Right lobe of liver (tissue), 6 donors: ENCODE measurements around the gene RAB12. TPM values are rescaled to one million over a fixed set of nuclear protein-coding genes. Genes with fewer than 3 reads are reported as not detected.

Source experiments
- ATAC-seq, 4 donors: fragments of 200-7000 bp; cut with Tn5 transposase; one replicate each; pipeline ENCODE4 v1.9.1; 2020; ENCODE audit warnings: mild to moderate bottlenecking in 4 of 4, moderate library complexity in 4 of 4
- DNase-seq, 3 donors: peaks; one replicate each; pipeline ENCODE4 v3.0.0-alpha.2; 2020
- H3K27ac ChIP-seq, 3 donors: fragments of 200-600 bp; one replicate each; pipeline ENCODE4 v1.8.0; 2022
- H3K27me3 ChIP-seq, 2 donors: fragments of 200-600 bp; one replicate each; pipeline ENCODE4 v1.8.0; 2022
- H3K36me3 ChIP-seq, 4 donors: fragments of 200-600 bp; sonication (generic) in 1 of 4; one replicate each; pipeline versions ENCODE4 v1.5.1 to v1.8.0; 2017 to 2022; ENCODE audit warnings: control low read depth in 1 of 4
- H3K4me1 ChIP-seq, 4 donors: fragments of 200-600 bp; sonication (generic) in 1 of 4; one replicate each; pipeline versions ENCODE4 v1.5.1 to v1.8.0; 2017 to 2022; ENCODE audit warnings: control low read depth in 1 of 4
- H3K4me3 ChIP-seq, 3 donors: fragments of 200-600 bp; one replicate each; pipeline ENCODE4 v1.8.0; 2022
- H3K9me3 ChIP-seq, 4 donors: fragments of 200-600 bp; sonication (generic) in 1 of 4; one replicate each; pipeline versions ENCODE4 v1.5.1 to v1.8.0; 2017 to 2022; ENCODE audit warnings: control low read depth in 1 of 4
- POLR2A ChIP-seq: fragments of 450-650 bp; IDR thresholded peaks from one replicate; pipeline ENCODE4 v1.6.1; 2017; ENCODE audit warnings: antibody characterized with exemption, mild to moderate bottlenecking
- WGBS: methylation state at CpG from one replicate; pipeline ENCODE4 v1.1.6; 2018; ENCODE audit warnings: low coverage, low lambda C conversion rate; ENCODE audit not compliant: insufficient coverage; ENCODE audit errors: missing lambda C conversion rate; 5-methylcytosine and 5-hydroxymethylcytosine counted together
- intact Hi-C, 2 donors: fragments of 100-400 bp; cut with DNase I; formaldehyde crosslinking; loops; one replicate each; pipeline versions ENCODE4 v1.11.2 to v1.14.1; 2022
- total RNA-seq, 6 experiments: library from RNA; depleted of rRNA in 2 of 6; stranded (reverse); fragments of >200 nt in 2 of 6; fragmentation: NEBNext Ultra II Directional in 3 of 6; extraction: Animal tissue kit (Norgen Biotek cat#: 25700) in 3 of 6; gene quantifications; one replicate each; pipeline versions ENCODE4 v1.1.0 to v1.2.4, GENCODE V29; 2016 to 2023
- TF ChIP-seq, protein P1 (sequence below), 4 donors: fragments of 200-600 bp in 3 of 4; fragments of 450-650 bp in 1 of 4; IDR thresholded peaks; one replicate each; pipeline versions ENCODE4 v1.5.1 to v1.8.0; 2016 to 2022; ENCODE audit warnings: antibody characterized with exemption in 4 of 4, mild to moderate bottlenecking in 2 of 4
- donor health status: DM: no; HTN: yes; CAD: no.
- donor health status: DM: no; HTN: no; CAD: no.
- donor health status: DM: no; HTN: no; CAD: no.
- donor health status: DM: no; HTN: yes; CAD: no.
- donor health status: DM: no; HTN: yes; CAD: no.

Gene RAB12
- total RNA-seq, 6 experiments from 2014 or later = 16.5 to 26.5 (median 22.6) TPM

GRCh38 chr18:8668381-8668780 is 59.1 kb downstream of the RAB12 start:
- Histone ChIP-seq H3K27ac (no peak overlapping the region), H3K36me3 (no peaks in the 10 kb centered on the region), H3K4me1 (no peaks in the 10 kb centered on the region), H3K27me3 (no peaks in the 10 kb centered on the region), H3K9me3 (no peaks in the 10 kb centered on the region), H3K4me3 (no peak overlapping the region)
- DNase-seq (no peak), ATAC-seq (no peak)
- TF ChIP-seq, protein P1, sequence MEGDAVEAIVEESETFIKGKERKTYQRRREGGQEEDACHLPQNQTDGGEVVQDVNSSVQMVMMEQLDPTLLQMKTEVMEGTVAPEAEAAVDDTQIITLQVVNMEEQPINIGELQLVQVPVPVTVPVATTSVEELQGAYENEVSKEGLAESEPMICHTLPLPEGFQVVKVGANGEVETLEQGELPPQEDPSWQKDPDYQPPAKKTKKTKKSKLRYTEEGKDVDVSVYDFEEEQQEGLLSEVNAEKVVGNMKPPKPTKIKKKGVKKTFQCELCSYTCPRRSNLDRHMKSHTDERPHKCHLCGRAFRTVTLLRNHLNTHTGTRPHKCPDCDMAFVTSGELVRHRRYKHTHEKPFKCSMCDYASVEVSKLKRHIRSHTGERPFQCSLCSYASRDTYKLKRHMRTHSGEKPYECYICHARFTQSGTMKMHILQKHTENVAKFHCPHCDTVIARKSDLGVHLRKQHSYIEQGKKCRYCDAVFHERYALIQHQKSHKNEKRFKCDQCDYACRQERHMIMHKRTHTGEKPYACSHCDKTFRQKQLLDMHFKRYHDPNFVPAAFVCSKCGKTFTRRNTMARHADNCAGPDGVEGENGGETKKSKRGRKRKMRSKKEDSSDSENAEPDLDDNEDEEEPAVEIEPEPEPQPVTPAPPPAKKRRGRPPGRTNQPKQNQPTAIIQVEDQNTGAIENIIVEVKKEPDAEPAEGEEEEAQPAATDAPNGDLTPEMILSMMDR (IDR thresholded peaks at IDR 0.05) = no peak
- TF ChIP-seq POLR2A = no peak
- intact Hi-C loops = no loop called here

DNA sequence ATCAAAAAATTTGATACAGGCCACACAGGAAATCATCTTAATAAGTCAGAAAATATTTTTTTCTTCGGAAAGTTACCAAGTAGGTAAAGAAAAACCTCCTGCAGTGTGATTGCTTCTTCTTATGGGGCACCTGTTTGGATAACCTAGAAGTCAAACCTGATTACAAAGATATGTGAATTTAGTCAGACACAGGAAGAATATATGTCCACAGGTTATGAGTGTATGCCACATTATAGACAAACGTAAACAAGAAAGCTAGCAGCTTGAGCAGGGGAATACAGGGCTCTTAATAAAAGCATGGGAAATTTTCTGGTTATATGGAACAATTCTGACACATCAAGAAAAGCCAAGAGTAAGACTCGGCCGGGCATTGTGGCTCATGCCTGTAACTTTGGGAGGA is 60.3 kb downstream of the RAB12 start:
- whole genome bisulfite sequencing = 59% methylated on average over 4 of the region's 4 CpGs
- DNase-seq = no peak
- no peak overlapping the region for H3K27ac ChIP-seq
- no peak overlapping the region for H3K4me3 ChIP-seq
- no peaks in the 10 kb centered on the region for H3K27me3 ChIP-seq
- TF ChIP-seq POLR2A = no peak
- TF ChIP-seq, protein P1 (IDR thresholded peaks at IDR 0.05) = no peak
- no peaks in the 10 kb centered on the region for H3K36me3 ChIP-seq
- intact Hi-C loops = no loop called here
- no peak for ATAC-seq
- H3K9me3 ChIP-seq = no peaks in the 10 kb centered on the region
- no peaks in the 10 kb centered on the region for H3K4me1 ChIP-seq

DNA sequence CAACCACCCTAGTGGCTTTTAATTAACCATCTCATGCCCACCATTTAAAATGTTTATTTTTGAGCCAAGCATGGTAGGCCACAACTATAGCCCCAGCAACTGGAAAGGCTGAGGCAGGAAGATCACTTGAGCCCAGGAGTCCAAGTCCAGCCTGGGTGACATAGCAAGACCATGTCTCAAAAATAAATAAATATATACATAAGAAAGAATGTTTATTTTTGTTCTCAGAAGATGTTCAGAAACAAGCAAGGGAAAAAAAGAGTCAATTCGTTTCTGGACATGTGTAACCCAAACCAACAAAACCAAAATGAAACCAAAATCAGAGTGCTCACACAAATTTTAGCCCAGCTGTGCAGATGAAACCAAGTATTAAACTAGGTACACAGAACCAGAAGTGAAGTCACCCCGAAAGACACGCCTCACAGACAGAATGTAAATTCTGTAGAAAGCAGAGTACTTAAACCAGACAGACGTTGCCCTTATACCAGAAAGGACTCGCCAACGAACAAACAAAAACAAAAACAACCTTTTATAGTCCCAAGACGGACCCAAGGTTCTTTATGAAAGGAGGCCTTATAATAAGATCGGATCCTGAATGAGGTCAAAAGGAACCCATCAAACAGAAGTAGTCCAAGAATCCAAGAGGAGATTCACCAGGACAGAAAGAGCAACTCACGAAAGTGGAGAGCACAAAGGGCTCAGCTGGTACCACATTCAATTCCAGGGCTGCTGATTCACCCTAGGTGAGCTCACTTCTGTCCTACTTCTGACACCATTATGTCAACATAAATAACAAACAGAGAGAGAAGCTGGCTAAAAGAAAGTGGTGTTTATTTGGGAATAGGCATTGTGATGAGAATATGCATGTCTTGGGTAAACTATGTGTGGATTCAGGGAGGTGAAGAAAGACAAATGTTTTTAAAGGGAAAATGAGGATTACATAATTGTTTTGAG is 64.3 kb downstream of the RAB12 start:
- intact Hi-C loops = no loop called here
- WGBS = 79% methylated on average over 8 of the region's 9 CpGs
- no peaks in the 10 kb centered on the region for H3K27me3 ChIP-seq
- no peak overlapping the region for H3K4me3 ChIP-seq
- H3K4me1 ChIP-seq = no peaks in the 10 kb centered on the region
- H3K36me3 ChIP-seq = no peaks in the 10 kb centered on the region
- ATAC-seq (no peak), DNase-seq (no peak)
- no peak for TF ChIP-seq POLR2A
- TF ChIP-seq, protein P1 (IDR thresholded peaks at IDR 0.05) = no peak
- no peaks in the 10 kb centered on the region for H3K9me3 ChIP-seq
- H3K27ac ChIP-seq = no peak overlapping the region

DNA sequence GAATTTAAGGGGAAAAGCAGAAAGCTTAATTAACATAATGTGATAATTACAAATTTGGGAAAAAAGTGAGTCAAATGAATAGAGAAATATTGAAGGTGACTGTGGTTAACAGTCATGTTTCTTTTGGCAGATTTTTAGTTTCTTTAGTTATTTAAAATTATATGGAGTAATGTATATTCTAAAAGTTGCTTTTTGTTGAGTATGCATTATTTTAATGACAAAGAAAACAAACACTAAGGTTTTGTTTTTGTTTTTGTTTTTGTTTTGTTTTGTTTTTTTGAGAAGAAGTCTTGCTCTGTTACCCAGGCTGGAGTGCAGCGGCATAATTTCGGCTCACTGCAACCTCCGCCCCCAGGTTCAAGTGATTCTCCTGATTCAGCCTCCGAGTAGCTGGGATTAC is 65.8 kb downstream of the RAB12 start:
- no peak for ATAC-seq
- H3K4me1 ChIP-seq = no peaks in the 10 kb centered on the region
- intact Hi-C loops = no loop called here
- no peak for TF ChIP-seq POLR2A
- TF ChIP-seq, protein P1 (IDR thresholded peaks at IDR 0.05) = no peak
- no peaks in the 10 kb centered on the region for H3K36me3 ChIP-seq
- no peak overlapping the region for H3K4me3 ChIP-seq
- no peak for DNase-seq
- no peaks in the 10 kb centered on the region for H3K9me3 ChIP-seq
- WGBS = 81% methylated on average over 4 of the region's 4 CpGs
- no peaks in the 10 kb centered on the region for H3K27me3 ChIP-seq
- no peak overlapping the region for H3K27ac ChIP-seq
